Measurements from ENCODE around the gene FBXO36. TPM values are rescaled to one million over a fixed set of nuclear protein-coding genes. Genes with fewer than 3 reads are reported as not detected.
A peak's percentile ranks its signal among the peaks of the same experiment; 100 is the strongest.
"Not testable (repeated sequence)": the region's sequence is repeated elsewhere in the genome, so short reads cannot be mapped to it uniquely, and the experiment has no call there.

The FBXO36 gene
- total RNA-seq, 1 donor, result 3.5 TPM

GRCh38 chr2:229899604-229900003 lies 22.7 kb upstream of the FBXO36 start:
- H3K4me3 ChIP-seq (ENCODE audit: low read depth, low read length), result no peak overlapping the region
- TF ChIP-seq, protein P1, sequence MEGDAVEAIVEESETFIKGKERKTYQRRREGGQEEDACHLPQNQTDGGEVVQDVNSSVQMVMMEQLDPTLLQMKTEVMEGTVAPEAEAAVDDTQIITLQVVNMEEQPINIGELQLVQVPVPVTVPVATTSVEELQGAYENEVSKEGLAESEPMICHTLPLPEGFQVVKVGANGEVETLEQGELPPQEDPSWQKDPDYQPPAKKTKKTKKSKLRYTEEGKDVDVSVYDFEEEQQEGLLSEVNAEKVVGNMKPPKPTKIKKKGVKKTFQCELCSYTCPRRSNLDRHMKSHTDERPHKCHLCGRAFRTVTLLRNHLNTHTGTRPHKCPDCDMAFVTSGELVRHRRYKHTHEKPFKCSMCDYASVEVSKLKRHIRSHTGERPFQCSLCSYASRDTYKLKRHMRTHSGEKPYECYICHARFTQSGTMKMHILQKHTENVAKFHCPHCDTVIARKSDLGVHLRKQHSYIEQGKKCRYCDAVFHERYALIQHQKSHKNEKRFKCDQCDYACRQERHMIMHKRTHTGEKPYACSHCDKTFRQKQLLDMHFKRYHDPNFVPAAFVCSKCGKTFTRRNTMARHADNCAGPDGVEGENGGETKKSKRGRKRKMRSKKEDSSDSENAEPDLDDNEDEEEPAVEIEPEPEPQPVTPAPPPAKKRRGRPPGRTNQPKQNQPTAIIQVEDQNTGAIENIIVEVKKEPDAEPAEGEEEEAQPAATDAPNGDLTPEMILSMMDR (IDR thresholded peaks at IDR 0.05; ENCODE audit: insufficient read depth, low read depth, low read length), result no peak
- DNase-seq (ENCODE audit: low read depth), result no peak

DNA sequence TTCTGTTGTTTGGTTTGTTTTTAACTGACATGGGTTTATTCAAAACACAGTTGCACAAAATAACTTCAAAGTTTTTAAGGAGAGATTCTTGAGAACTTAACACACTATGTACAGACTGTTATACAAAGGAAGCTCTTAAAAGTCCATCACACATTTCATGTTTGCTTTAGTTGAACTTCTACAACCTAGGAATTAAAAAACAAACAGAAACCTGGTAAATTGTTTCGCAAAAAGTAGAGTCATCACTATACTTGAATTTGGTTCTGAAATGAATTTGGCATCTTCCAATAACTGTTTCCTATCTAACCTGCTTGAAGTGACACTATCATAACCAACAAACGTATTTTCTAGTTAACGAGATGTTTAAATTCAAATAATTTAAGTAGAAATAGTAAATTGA lies 22.3 kb upstream of the FBXO36 start:
- TF ChIP-seq, protein P1 (IDR thresholded peaks at IDR 0.05; ENCODE audit: insufficient read depth, low read depth, low read length), result no peak
- H3K4me3 ChIP-seq (ENCODE audit: low read depth, low read length), result no peak overlapping the region
- no peak for DNase-seq (ENCODE audit: low read depth)

DNA sequence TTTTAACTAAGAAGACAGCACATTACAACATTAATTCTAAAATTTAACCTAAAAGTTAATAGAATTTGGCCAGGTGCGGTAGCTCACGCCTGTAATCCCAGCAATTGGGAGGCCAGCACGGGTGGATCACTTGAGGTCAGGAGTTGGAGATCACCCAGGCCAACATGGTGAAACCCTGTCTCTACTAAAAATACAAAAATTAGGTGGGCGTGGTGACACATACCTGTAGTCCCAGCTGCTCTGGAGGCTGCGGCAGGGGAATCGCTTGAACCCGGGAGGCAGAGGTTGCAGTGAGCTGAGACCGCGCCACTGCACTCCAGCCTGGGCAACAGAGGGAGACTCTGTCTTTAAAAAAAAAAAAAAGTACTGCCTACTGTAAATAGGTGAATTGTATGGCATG lies 21.8 kb upstream of the FBXO36 start:
- DNase-seq (ENCODE audit: low read depth); H3K4me3 ChIP-seq (ENCODE audit: low read depth, low read length): not testable (repeated sequence)

GRCh38 chr2:229901819-229902218 lies 20.5 kb upstream of the FBXO36 start:
- TF ChIP-seq, protein P1 (IDR thresholded peaks at IDR 0.05; ENCODE audit: insufficient read depth, low read depth, low read length), result no peak
- peak; percentile 63 for DNase-seq (ENCODE audit: low read depth)
- H3K4me3 ChIP-seq (ENCODE audit: low read depth, low read length), result no peak overlapping the region

- TF ChIP-seq, protein P1 (IDR thresholded peaks at IDR 0.05; ENCODE audit: insufficient read depth, low read depth, low read length), result no peak
- no peak for DNase-seq (ENCODE audit: low read depth)
Measured at GRCh38 chr2:229903037-229903436, 19.3 kb upstream of the FBXO36 start.

DNA sequence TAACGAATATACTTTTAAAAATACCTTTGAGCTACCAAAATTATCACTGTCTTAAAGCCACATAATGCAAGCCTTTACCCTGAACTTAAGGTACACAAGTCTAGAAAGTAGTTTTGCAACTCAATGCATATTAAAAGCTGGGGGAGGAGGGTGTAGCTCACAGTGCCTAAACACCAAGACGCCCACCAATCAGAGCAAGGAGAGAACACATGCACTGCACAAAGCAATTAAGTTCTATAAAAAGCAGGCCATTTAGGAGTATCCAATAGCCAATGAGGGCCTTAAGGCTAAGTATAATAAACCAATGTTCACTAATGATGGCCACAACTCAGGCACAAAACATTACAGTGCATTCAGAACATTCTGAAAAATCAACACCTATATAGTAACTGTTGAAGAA lies 16.7 kb upstream of the FBXO36 start:
- H3K4me3 ChIP-seq (ENCODE audit: low read depth, low read length), result no peak overlapping the region
- DNase-seq (ENCODE audit: low read depth), result no peak
- TF ChIP-seq, protein P1 (IDR thresholded peaks at IDR 0.05; ENCODE audit: insufficient read depth, low read depth, low read length), result no peak

More at GRCh38 chr2:229903037-229903436, 19.3 kb upstream of the FBXO36 start:
- no peak overlapping the region for H3K4me3 ChIP-seq (ENCODE audit: low read depth, low read length)

- no peak for DNase-seq (ENCODE audit: low read depth)
- H3K4me3 ChIP-seq (ENCODE audit: low read depth, low read length), result no peak overlapping the region
- TF ChIP-seq, protein P1 (IDR thresholded peaks at IDR 0.05; ENCODE audit: insufficient read depth, low read depth, low read length), result no peak
Measured at GRCh38 chr2:229909090-229909489, 13.2 kb upstream of the FBXO36 start.
